Mammary epithelial cell (primary cell): ENCODE data around the gene NR2F2.

ENCODE experiments used
- EZH2 ChIP-seq: IDR thresholded peaks from 2 replicates; pipeline ENCODE4 v1.6.1; 2012; ENCODE audit warnings: low read length, inconsistent platforms, borderline replicate concordance
- TF ChIP-seq, protein P1 (sequence below), 2 donors: IDR thresholded peaks in 1 of 2; conservative IDR thresholded peaks in 1 of 2; 2 replicates each; pipeline ENCODE4 v1.5.1; 2011 to 2012; ENCODE audit warnings: inconsistent platforms in 2 of 2, low read length in 2 of 2, mild to moderate bottlenecking in 2 of 2, control low read depth in 1 of 2, low read depth in 1 of 2; ENCODE audit not compliant: insufficient read depth in 1 of 2; ENCODE audit errors: extremely low read depth in 1 of 2

DNA sequence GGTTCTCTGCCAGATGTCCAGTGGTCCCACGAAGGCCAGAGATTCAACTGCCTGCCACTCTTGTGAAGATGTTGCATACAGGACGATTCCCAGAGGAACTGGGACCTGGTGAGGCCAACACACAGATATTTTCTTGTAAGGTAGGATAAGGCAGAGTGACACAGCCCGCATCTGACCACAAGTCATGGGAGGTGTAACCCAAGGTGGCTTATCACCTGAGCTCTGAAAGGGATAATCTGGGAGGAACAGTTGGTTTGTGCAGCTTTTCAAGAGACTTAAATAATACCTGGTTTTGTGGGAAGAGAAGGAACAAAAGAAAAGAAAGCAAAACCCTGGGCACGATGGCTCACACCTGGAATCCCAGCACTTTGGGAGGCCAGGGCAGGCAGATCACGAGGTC lies 39.8 kb upstream of the NR2F2 start:
- TF ChIP-seq, protein P1, sequence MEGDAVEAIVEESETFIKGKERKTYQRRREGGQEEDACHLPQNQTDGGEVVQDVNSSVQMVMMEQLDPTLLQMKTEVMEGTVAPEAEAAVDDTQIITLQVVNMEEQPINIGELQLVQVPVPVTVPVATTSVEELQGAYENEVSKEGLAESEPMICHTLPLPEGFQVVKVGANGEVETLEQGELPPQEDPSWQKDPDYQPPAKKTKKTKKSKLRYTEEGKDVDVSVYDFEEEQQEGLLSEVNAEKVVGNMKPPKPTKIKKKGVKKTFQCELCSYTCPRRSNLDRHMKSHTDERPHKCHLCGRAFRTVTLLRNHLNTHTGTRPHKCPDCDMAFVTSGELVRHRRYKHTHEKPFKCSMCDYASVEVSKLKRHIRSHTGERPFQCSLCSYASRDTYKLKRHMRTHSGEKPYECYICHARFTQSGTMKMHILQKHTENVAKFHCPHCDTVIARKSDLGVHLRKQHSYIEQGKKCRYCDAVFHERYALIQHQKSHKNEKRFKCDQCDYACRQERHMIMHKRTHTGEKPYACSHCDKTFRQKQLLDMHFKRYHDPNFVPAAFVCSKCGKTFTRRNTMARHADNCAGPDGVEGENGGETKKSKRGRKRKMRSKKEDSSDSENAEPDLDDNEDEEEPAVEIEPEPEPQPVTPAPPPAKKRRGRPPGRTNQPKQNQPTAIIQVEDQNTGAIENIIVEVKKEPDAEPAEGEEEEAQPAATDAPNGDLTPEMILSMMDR (conservative IDR thresholded peaks at IDR 0.05 in 1 of 2, IDR thresholded peaks at IDR 0.05 in 1 of 2; ENCODE audit: extremely low read depth in 1 of 2, insufficient read depth in 1 of 2, low read depth in 1 of 2, low read length in 2 of 2) = no peak
- no peak for TF ChIP-seq EZH2
